BLaER1 (cell line): ENCODE data around the gene GLO1.
A peak's percentile ranks its signal among the peaks of the same experiment; 100 is the strongest.
"Not testable (repeated sequence)": the region's sequence is repeated elsewhere in the genome, so short reads cannot be mapped to it uniquely, and the experiment has no call there.

Experiments
- H3K27ac ChIP-seq: shearing (Covaris generic); formaldehyde crosslinking; 2 replicates; pipeline ENCODE4 v1.8.1; 2022
- H3K27me3 ChIP-seq: shearing (Covaris generic); formaldehyde crosslinking; 2 replicates; pipeline ENCODE4 v1.8.1; 2022
- H3K36me3 ChIP-seq: shearing (Covaris generic); formaldehyde crosslinking; 2 replicates; pipeline ENCODE4 v1.8.1; 2022
- H3K4me1 ChIP-seq: shearing (Covaris generic); formaldehyde crosslinking; 2 replicates; pipeline ENCODE4 v1.8.1; 2022
- H3K4me2 ChIP-seq: shearing (Covaris generic); formaldehyde crosslinking; 2 replicates; pipeline ENCODE4 v1.8.1; 2022
- H3K4me3 ChIP-seq: shearing (Covaris generic); formaldehyde crosslinking; 2 replicates; pipeline ENCODE4 v1.8.1; 2022
- H3K9ac ChIP-seq: shearing (Covaris generic); formaldehyde crosslinking; 2 replicates; pipeline ENCODE4 v1.8.1; 2022
- H3K9me3 ChIP-seq: shearing (Covaris generic); formaldehyde crosslinking; 2 replicates; pipeline ENCODE4 v1.8.1; 2022
- H4K20me1 ChIP-seq: shearing (Covaris generic); formaldehyde crosslinking; 2 replicates; pipeline ENCODE4 v1.8.1; 2022
- Cebpa-rat ChIP-seq: shearing (Covaris generic); IDR thresholded peaks from 2 replicates; pipeline ENCODE4 v1.8.1; 2022

The GLO1 gene

GRCh38 chr6:38708496-38708895 is 5.6 kb upstream of the GLO1 start:
- Histone ChIP-seq H3K9ac (no peak overlapping the region), H3K4me2 (no peak overlapping the region), H3K9me3 (peaks cover 17% of the 10 kb centered on the region), H3K36me3 (no peaks in the 10 kb centered on the region), H3K4me1 (no peaks in the 10 kb centered on the region), H3K27ac (no peak overlapping the region), H4K20me1 (no peaks in the 10 kb centered on the region), H3K27me3 (no peaks in the 10 kb centered on the region), H3K4me3 (no peak overlapping the region)
- no peak for TF ChIP-seq Cebpa-rat

- Histone ChIP-seq H3K27me3 (no peaks in the 10 kb centered on the region), H3K9ac (no peak overlapping the region), H3K4me1 (peaks cover 5% of the 10 kb centered on the region; the same call in 1 of the 2 replicates), H3K4me3 (no peak overlapping the region), H3K9me3 (peaks cover 21% of the 10 kb centered on the region), H3K27ac (no peak overlapping the region), H3K36me3 (peaks cover 8% of the 10 kb centered on the region), H4K20me1 (no peaks in the 10 kb centered on the region), H3K4me2 (no peak overlapping the region)
- TF ChIP-seq Cebpa-rat = no peak
Observed at GRCh38 chr6:38705924-38706323, 3.0 kb upstream of the GLO1 start.

- Histone ChIP-seq H3K4me3 (no peak overlapping the region), H3K27me3 (no peaks in the 10 kb centered on the region), H3K36me3 (peaks cover 26% of the 10 kb centered on the region), H3K4me2 (no peak overlapping the region), H3K9me3 (peaks cover 26% of the 10 kb centered on the region), H3K27ac (no peak overlapping the region), H4K20me1 (no peaks in the 10 kb centered on the region), H3K9ac (no peak overlapping the region), H3K4me1 (peaks cover 5% of the 10 kb centered on the region; the same call in 1 of the 2 replicates)
- no peak for TF ChIP-seq Cebpa-rat
Observed at GRCh38 chr6:38703949-38704590, 1.1 kb upstream of the GLO1 start.

DNA sequence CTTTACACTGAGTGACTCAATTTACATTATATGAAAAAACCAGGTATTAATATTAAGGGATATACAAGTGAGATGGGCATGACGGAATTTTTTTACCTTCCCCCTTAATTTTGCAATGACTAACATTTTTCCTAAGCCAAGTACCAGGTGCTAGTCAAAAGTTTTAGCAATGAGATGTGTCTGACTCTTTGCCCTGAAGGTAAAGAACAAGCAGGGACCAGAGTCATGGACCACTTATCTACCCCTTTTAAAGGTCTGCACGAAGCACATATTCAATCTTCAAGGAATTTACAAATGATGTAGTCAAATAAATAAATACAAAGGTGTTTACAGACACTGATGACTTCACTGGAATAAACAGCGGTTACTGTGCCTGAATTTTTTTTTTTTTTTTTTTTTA is 1.4 kb downstream of the GLO1 start:
- H3K36me3 ChIP-seq = peaks cover 48% of the 10 kb centered on the region
- H3K4me1 ChIP-seq = peaks cover 5% of the 10 kb centered on the region; the same call in 1 of the 2 replicates
- H3K9me3 ChIP-seq = peaks cover 32% of the 10 kb centered on the region
- TF ChIP-seq Cebpa-rat = no peak
- no peak overlapping the region for H3K4me2 ChIP-seq
- no peaks in the 10 kb centered on the region for H3K27me3 ChIP-seq
- peaks cover 21% of the 10 kb centered on the region for H4K20me1 ChIP-seq
- H3K27ac ChIP-seq = no peak overlapping the region
- 0 out of 2 replicates have a peak overlapping the region, but pooled peaks have one; percentile 77 for H3K4me3 ChIP-seq
- no peak overlapping the region for H3K9ac ChIP-seq

DNA sequence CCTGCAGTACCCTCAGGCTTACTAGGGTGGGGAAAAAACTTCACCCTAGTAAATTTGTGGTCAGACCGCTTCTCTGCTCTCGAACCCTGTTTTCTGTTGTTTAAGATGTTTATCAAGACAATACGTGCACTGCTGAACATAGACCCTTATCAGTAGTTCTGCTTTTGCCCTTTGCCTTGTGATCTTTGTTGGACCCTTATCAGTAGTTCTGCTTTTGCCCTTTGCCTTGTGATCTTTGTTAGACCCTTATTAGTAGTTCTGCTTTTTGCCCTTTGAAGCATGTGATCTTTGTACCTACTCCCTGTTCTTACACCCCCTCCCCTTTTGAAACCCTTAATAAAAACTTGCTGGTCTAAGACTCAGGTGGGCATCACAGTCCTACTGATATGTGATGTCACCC is 3.2 kb downstream of the GLO1 start:
- not testable (repeated sequence) for H3K4me3 ChIP-seq, H3K27me3 ChIP-seq, H3K4me2 ChIP-seq, H3K9ac ChIP-seq, H3K27ac ChIP-seq, H3K4me1 ChIP-seq
- Histone ChIP-seq H4K20me1 (peaks cover 35% of the 10 kb centered on the region), H3K36me3 (peaks cover 61% of the 10 kb centered on the region), H3K9me3 (peaks cover 38% of the 10 kb centered on the region)

GRCh38 chr6:38697846-38698245 is 5.1 kb downstream of the GLO1 start:
- no peak for TF ChIP-seq Cebpa-rat
- H3K4me3 ChIP-seq = no peak overlapping the region
- peaks cover 5% of the 10 kb centered on the region; the same call in 1 of the 2 replicates for H3K4me1 ChIP-seq
- H4K20me1 ChIP-seq = peaks cover 35% of the 10 kb centered on the region
- H3K27me3 ChIP-seq = no peaks in the 10 kb centered on the region
- H3K9me3 ChIP-seq = peaks cover 45% of the 10 kb centered on the region
- no peak overlapping the region for H3K27ac ChIP-seq
- H3K36me3 ChIP-seq = peaks cover 70% of the 10 kb centered on the region
- no peak overlapping the region for H3K4me2 ChIP-seq
- no peak overlapping the region for H3K9ac ChIP-seq

DNA sequence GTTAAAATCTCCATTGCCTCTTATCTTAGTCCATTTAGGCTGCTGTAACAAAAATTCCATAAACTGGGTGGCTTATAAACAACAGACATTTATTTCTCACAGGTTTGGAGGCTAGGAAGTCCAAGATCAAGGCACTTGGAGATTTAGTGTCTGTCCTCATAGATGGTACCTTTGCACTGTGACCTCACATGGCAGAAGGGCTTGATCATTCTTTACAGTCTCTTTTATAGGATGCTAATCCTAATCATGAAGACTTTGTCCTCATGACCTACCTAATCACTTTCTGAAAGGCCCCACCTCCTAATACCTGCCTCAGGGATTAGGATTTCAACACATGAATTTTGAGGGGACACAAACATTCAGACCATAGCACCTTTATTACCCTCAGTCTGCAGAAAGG is 6.6 kb downstream of the GLO1 start:
- Histone ChIP-seq H3K9me3 (peaks cover 41% of the 10 kb centered on the region), H3K4me1 (no peaks in the 10 kb centered on the region), H3K9ac (no peak overlapping the region), H3K27me3 (no peaks in the 10 kb centered on the region), H3K4me3 (no peak overlapping the region), H3K27ac (no peak overlapping the region), H4K20me1 (peaks cover 48% of the 10 kb centered on the region), H3K4me2 (no peak overlapping the region), H3K36me3 (peaks cover 69% of the 10 kb centered on the region)
- TF ChIP-seq Cebpa-rat = no peak

GRCh38 chr6:38695933-38696332 is 7.0 kb downstream of the GLO1 start:
- no peaks in the 10 kb centered on the region for H3K4me1 ChIP-seq
- no peak for TF ChIP-seq Cebpa-rat
- peaks cover 38% of the 10 kb centered on the region for H3K9me3 ChIP-seq

GRCh38 chr6:38695227-38695900 is 7.6 kb downstream of the GLO1 start:
- Histone ChIP-seq H3K27ac (no peak overlapping the region), H3K4me3 (no peak overlapping the region), H4K20me1 (peaks cover 53% of the 10 kb centered on the region), H3K9me3 (peaks cover 32% of the 10 kb centered on the region), H3K4me1 (no peaks in the 10 kb centered on the region), H3K4me2 (no peak overlapping the region), H3K36me3 (peaks cover 60% of the 10 kb centered on the region), H3K9ac (no peak overlapping the region), H3K27me3 (no peaks in the 10 kb centered on the region)
- TF ChIP-seq Cebpa-rat = no peak

More at GRCh38 chr6:38695933-38696332, 7.0 kb downstream of the GLO1 start:
- no peak overlapping the region for H3K27ac ChIP-seq
- H3K27me3 ChIP-seq = no peaks in the 10 kb centered on the region
- no peak overlapping the region for H3K4me3 ChIP-seq
- peaks cover 66% of the 10 kb centered on the region for H3K36me3 ChIP-seq
- H3K9ac ChIP-seq = no peak overlapping the region
- H3K4me2 ChIP-seq = no peak overlapping the region
- H4K20me1 ChIP-seq = peaks cover 52% of the 10 kb centered on the region

DNA sequence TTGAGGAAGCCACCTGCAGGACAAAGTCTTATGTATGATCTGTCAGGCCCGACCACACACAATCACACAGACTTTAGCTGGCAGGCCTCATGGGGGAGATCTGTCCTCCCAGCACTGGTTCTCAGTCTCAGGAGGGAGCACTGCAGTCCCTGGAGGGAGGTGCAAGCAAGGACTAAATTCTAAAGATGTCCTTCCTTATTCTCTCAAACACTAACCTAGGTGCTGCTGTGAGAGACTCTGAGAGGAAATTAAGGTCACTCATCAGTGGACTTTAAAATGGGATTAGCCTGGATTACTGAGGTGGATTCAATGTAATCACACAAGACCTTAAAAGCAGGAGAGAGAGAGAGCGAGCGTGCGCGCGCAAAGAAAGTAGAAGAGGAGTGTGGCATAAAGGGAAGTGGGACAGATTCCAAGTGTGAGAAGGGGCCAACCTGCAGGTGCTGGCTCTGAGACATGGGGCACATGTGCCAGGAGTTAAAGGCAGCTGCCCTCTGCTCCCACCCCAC is 14.3 kb downstream of the GLO1 start:
- TF ChIP-seq Cebpa-rat = no peak
- Histone ChIP-seq H3K27ac (peak overlapping the region; percentile 28), H3K4me3 (no peak overlapping the region), H4K20me1 (peaks cover 72% of the 10 kb centered on the region), H3K36me3 (peaks cover 32% of the 10 kb centered on the region), H3K4me1 (peaks cover 23% of the 10 kb centered on the region), H3K4me2 (peak overlapping the region; percentile 70), H3K9ac (no peak overlapping the region; the same call in 1 of the 2 replicates), H3K27me3 (no peaks in the 10 kb centered on the region), H3K9me3 (no peaks in the 10 kb centered on the region)
